Stomach smooth muscle (tissue), 2 donors: Measurements from ENCODE around the gene UMAD1.

Experiments used
- H3K27ac ChIP-seq: one replicate; pipeline ENCODE4 v1.7.0; 2013; ENCODE audit warnings: mild to moderate bottlenecking, low read length, inconsistent platforms
- H3K27me3 ChIP-seq, 2 donors: one replicate each; pipeline ENCODE4 v1.7.0; 2013; ENCODE audit warnings: low read length in 2 of 2; ENCODE audit not compliant: insufficient read depth in 2 of 2, control insufficient read depth in 1 of 2
- H3K36me3 ChIP-seq, 2 donors: one replicate each; pipeline ENCODE4 v1.7.0; 2013; ENCODE audit warnings: low read length in 2 of 2; ENCODE audit not compliant: control insufficient read depth in 2 of 2, insufficient read depth in 2 of 2
- H3K4me1 ChIP-seq: one replicate; pipeline ENCODE4 v1.7.0; 2013; ENCODE audit warnings: low read length; ENCODE audit not compliant: control insufficient read depth, insufficient read depth
- H3K4me3 ChIP-seq, 2 donors: one replicate each; pipeline ENCODE4 v1.7.0; 2013; ENCODE audit warnings: low read length in 2 of 2
- H3K9ac ChIP-seq, 2 donors: one replicate each; pipeline ENCODE4 v1.7.0; 2013; ENCODE audit warnings: low read length in 2 of 2, mild to moderate bottlenecking in 1 of 2
- H3K9me3 ChIP-seq, 2 donors: one replicate each; pipeline ENCODE4 v1.7.0; 2013; ENCODE audit warnings: low read length in 2 of 2; ENCODE audit not compliant: control insufficient read depth in 2 of 2
- donor health status: healthy.
- donor health status: Pancreatic carcinoma.

UMAD1 gene

DNA sequence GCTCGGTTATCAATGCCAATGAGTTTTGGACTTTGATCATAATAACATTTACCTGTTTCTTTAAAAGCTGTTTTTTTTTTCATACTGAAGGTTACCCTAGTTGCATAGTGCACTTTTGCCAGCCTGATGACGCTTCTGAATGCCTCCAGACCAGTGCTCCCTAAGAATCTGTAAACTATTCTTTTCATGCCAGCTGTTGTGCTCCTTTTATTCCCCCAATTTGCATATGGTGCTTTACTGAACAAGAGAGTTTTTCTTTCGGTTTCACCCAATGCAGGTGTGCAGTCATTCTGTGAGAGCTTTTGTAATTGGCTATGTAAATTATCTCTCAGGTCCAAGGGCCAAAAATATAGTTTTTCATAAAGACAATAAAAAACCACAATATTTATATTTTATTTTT, 279.9 kb downstream of the UMAD1 start:
- Histone ChIP-seq H3K9me3 (no peaks in the 10 kb centered on the region), H3K4me1 (no peaks in the 10 kb centered on the region), H3K36me3 (no peaks in the 10 kb centered on the region), H3K27me3 (no peaks in the 10 kb centered on the region), H3K27ac (no peak overlapping the region), H3K9ac (no peak overlapping the region), H3K4me3 (no peak overlapping the region)

DNA sequence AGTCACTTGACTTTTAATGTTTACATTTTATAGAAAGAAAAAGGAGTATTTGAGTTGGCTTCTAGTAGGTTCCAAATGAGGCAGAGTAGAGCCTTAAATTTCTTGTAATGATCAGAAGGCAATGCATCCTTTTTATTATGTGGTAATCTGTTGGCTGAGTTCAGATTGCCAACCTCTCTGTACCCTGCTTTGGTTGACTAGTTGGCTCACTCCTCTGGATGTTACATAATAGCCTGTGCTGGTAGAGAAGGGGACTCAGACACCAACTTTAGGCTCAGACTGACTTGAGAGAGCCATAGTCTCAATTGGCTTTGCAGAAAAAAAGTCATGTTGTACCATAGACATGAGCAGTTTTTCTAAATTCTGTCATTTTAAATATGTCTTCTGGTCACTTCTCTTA, 281.3 kb downstream of the UMAD1 start:
- Histone ChIP-seq H3K27ac (no peak overlapping the region), H3K27me3 (no peaks in the 10 kb centered on the region), H3K4me3 (no peak overlapping the region), H3K4me1 (no peaks in the 10 kb centered on the region), H3K9me3 (no peaks in the 10 kb centered on the region), H3K36me3 (no peaks in the 10 kb centered on the region), H3K9ac (no peak overlapping the region)

DNA sequence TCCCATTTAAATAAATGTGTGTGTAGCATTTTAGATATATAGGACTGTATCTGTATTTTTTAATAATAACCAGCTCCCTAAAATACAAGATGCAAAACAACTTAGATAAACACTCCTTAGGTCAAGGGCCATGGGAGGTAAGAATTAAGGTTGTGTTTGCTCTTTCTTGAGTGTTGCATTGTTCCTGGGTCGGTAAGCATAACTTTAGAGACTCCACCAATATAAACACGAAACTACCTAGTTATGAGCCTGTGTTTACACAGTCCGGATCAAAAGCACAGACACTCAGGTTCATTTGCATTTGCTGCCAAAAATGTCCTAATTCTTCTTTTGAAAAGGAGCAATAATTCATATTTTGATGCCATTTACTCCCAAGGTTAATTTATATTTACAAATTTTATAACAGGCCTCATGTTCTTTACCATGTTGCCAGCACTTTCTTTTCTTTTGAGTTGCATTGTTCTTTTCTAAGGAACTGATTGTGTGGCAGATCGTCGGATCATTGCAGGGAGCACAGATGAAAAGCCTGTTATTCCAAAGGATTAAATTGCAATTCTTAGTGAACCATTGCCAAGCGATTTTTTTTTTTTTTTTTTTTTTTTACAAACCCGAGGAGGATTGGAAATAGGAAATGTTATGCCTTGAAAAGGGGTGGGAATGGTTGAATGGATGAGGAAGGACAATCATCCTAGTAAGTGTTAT, 282.3 kb downstream of the UMAD1 start:
- Histone ChIP-seq H3K36me3 (no peaks in the 10 kb centered on the region), H3K27me3 (no peaks in the 10 kb centered on the region), H3K9me3 (no peaks in the 10 kb centered on the region), H3K4me1 (no peaks in the 10 kb centered on the region), H3K27ac (no peak overlapping the region), H3K4me3 (no peak overlapping the region), H3K9ac (no peak overlapping the region)

DNA sequence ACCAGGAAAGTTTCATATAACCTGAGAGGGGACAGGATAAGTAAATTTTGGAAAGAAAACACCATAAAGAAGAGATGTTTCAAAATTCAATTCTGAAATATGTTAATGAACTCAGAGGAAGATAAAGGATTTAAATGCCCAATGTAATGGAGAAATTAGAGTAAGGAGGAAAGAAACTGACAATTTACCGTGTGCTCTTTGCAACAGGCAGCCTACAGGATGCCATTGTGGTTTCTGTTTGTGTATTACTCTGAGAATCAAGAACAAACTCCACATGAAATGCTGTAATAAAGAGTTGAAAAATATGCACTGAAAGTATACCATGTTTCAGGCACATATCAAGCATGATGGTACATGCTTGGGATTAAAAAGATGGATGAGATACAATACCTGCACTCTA, 283.3 kb downstream of the UMAD1 start:
- Histone ChIP-seq H3K9ac (no peak overlapping the region), H3K27ac (no peak overlapping the region), H3K4me1 (no peaks in the 10 kb centered on the region), H3K27me3 (no peaks in the 10 kb centered on the region), H3K4me3 (no peak overlapping the region), H3K36me3 (peaks cover 0 to 2% of the 10 kb centered on the region in 2 donors), H3K9me3 (no peaks in the 10 kb centered on the region)

DNA sequence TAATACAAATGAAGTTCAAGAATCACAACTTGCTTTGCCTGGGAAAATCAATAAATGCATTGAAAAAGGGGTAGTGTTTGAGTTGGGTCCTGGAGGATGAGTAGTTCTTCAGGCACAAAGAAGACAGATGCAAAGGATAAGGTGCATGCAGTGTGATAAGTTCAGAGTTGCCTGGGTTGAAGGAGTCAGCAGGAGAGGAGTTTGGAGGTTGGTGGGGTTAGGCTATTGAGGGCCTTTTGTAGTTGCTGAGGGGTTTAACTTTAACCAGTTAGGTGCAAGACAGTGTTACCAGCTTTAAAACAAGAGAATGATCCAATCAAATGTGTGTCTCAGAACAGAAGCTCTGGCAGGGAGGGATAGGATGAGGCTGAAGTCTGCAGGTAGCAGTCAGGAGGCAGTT, 283.8 kb downstream of the UMAD1 start:
- no peaks in the 10 kb centered on the region for H3K4me1 ChIP-seq
- H3K27me3 ChIP-seq: no peaks in the 10 kb centered on the region
- no peaks in the 10 kb centered on the region for H3K9me3 ChIP-seq
- H3K27ac ChIP-seq: no peak overlapping the region
- H3K36me3 ChIP-seq: peaks cover 0 to 2% of the 10 kb centered on the region in 2 donors
- H3K9ac ChIP-seq: no peak overlapping the region
- H3K4me3 ChIP-seq: no peak overlapping the region
